ENCODE data around the gene TOX4. TPM values are rescaled to one million over a fixed set of nuclear protein-coding genes. Genes with fewer than 3 reads are reported as not detected.

TOX4 gene
- total RNA-seq, 1 donor from 2014 or later, result 72.2 TPM

- peak; percentile 34 to 41 for ATAC-seq
- H3K4me3 ChIP-seq, result no peak overlapping the region
- no peak for TF ChIP-seq CTCF (IDR thresholded peaks at IDR 0.05)
- intact Hi-C loops (cut with DNase I), result no loop called here
- peaks cover 100% of the 10 kb centered on the region for H3K36me3 ChIP-seq
- peak overlapping the region; percentile 54 for H3K27ac ChIP-seq
- no peak for DNase-seq
- no peaks in the 10 kb centered on the region for H3K9me3 ChIP-seq
- no peaks in the 10 kb centered on the region for H3K27me3 ChIP-seq (ENCODE audit: low read depth)
- H3K4me1 ChIP-seq, result peaks cover 6% of the 10 kb centered on the region
Observed at GRCh38 chr14:21496453-21496852, 19.5 kb downstream of the TOX4 start.

- no peak for DNase-seq
- Histone ChIP-seq H3K9me3 (no peaks in the 10 kb centered on the region), H3K27ac (peak overlapping the region; percentile 2), H3K4me1 (peaks cover 6% of the 10 kb centered on the region), H3K27me3 (ENCODE audit: low read depth) (no peaks in the 10 kb centered on the region), H3K36me3 (peaks cover 99% of the 10 kb centered on the region), H3K4me3 (no peak overlapping the region)
- intact Hi-C loops (cut with DNase I), result no loop called here
- TF ChIP-seq CTCF (IDR thresholded peaks at IDR 0.05), result peak; percentile 42
- ATAC-seq, result peak; percentile 29 to 51
Observed at GRCh38 chr14:21498540-21499526, 21.8 kb downstream of the TOX4 start.

DNA sequence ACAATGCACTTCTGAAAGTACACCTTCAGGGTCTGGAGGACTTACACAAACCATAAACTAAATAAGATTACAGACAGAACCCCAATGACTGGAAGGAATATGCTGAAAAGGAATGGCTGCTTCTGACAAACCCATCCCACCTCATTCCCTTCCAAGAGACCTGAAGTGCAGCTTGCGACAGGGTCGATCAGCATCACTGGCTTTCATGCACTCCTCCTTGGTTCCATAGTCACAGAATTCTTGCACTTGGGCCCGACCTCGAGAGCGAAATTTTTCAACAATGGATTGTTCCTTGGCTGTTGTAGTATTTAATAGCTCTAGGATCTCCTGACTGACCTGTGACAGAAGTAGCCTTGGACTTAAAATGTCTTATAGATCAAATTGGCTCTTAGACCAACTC, 24.6 kb downstream of the TOX4 start:
- H3K4me3 ChIP-seq, result no peak overlapping the region
- H3K27me3 ChIP-seq (ENCODE audit: low read depth), result no peaks in the 10 kb centered on the region
- ATAC-seq, result no peak
- peaks cover 79% of the 10 kb centered on the region for H3K36me3 ChIP-seq
- TF ChIP-seq CTCF (IDR thresholded peaks at IDR 0.05), result no peak
- no peaks in the 10 kb centered on the region for H3K9me3 ChIP-seq
- intact Hi-C loops (cut with DNase I), result no loop called here
- no peak for DNase-seq
- H3K27ac ChIP-seq, result no peak overlapping the region
- peaks cover 4% of the 10 kb centered on the region for H3K4me1 ChIP-seq

DNA sequence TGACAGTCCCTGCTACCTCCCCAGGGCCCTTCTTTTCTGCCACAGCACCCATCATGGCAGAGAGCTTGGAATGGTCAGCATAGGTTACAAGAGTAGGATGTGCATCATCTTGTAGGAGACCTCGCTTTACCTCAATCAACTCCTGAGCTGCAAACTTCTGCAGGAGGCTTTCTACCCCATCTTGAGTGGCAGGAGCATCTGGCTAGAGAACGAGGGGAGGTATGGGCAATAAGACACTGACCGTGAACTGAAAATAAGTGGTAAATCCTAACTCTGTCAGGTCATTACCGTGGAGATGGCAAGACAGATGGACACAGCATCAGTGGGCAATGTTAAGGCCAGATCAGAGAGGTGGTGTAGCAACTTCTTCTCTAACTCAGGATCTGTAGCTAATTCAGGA, 26.4 kb downstream of the TOX4 start:
- ATAC-seq, result no peak

GRCh38 chr14:21505012-21505553, 28.1 kb downstream of the TOX4 start:
- ATAC-seq (no peak), DNase-seq (no peak)
- H3K4me1 ChIP-seq, result peaks cover 20% of the 10 kb centered on the region
- no peak overlapping the region for H3K4me3 ChIP-seq
- intact Hi-C loops (cut with DNase I), result no loop called here
- no peak for TF ChIP-seq CTCF (IDR thresholded peaks at IDR 0.05)
- no peak overlapping the region for H3K27ac ChIP-seq
- H3K9me3 ChIP-seq, result no peaks in the 10 kb centered on the region
- H3K36me3 ChIP-seq, result peaks cover 71% of the 10 kb centered on the region
- no peaks in the 10 kb centered on the region for H3K27me3 ChIP-seq (ENCODE audit: low read depth)

More for the DNA sequence above, 26.4 kb downstream of the TOX4 start:
- no peak for TF ChIP-seq CTCF (IDR thresholded peaks at IDR 0.05)
- H3K27me3 ChIP-seq (ENCODE audit: low read depth), result no peaks in the 10 kb centered on the region
- intact Hi-C loops (cut with DNase I), result no loop called here
- H3K4me3 ChIP-seq, result no peak overlapping the region
- H3K9me3 ChIP-seq, result no peaks in the 10 kb centered on the region
- peaks cover 10% of the 10 kb centered on the region for H3K4me1 ChIP-seq
- peaks cover 79% of the 10 kb centered on the region for H3K36me3 ChIP-seq
- no peak overlapping the region for H3K27ac ChIP-seq
- DNase-seq, result no peak

Measured in lower lobe of right lung (tissue), 2 donors.